Measurements from ENCODE around the gene ZDHHC14.

Gene ZDHHC14

GRCh38 chr6:157537556-157537955, 156.6 kb downstream of the ZDHHC14 start:
- DNase-seq, result no peak

- no peak for DNase-seq
Measured at GRCh38 chr6:157538168-157538567, 157.2 kb downstream of the ZDHHC14 start.

- no peak for DNase-seq
Measured at GRCh38 chr6:157538698-157539097, 157.7 kb downstream of the ZDHHC14 start.

GRCh38 chr6:157539421-157539822, 158.4 kb downstream of the ZDHHC14 start:
- no peak for DNase-seq

GRCh38 chr6:157539900-157540752, 159.1 kb downstream of the ZDHHC14 start:
- DNase-seq, result no peak

- DNase-seq, result no peak
Measured at GRCh38 chr6:157541618-157542413, 160.8 kb downstream of the ZDHHC14 start.

- no peak for DNase-seq
Measured at GRCh38 chr6:157542414-157543160, 161.6 kb downstream of the ZDHHC14 start.

- DNase-seq, result no peak
Measured at GRCh38 chr6:157546321-157546720, 165.3 kb downstream of the ZDHHC14 start.

- no peak for DNase-seq
Measured at GRCh38 chr6:157547112-157547511, 166.1 kb downstream of the ZDHHC14 start.

GRCh38 chr6:157548635-157549467, 167.9 kb downstream of the ZDHHC14 start:
- DNase-seq, result no peak

GRCh38 chr6:157549468-157549745, 168.4 kb downstream of the ZDHHC14 start:
- no peak for DNase-seq

- no peak for DNase-seq
Measured at GRCh38 chr6:157550114-157550989, 169.4 kb downstream of the ZDHHC14 start.

- no peak for DNase-seq
Measured at GRCh38 chr6:157551041-157551832, 170.2 kb downstream of the ZDHHC14 start.

- DNase-seq, result no peak
Measured at GRCh38 chr6:157552081-157552747, 171.2 kb downstream of the ZDHHC14 start.

- no peak for DNase-seq
Measured at GRCh38 chr6:157552820-157553485, 172.0 kb downstream of the ZDHHC14 start.

GRCh38 chr6:157554747-157555146, 173.8 kb downstream of the ZDHHC14 start:
- DNase-seq, result no peak

- no peak for DNase-seq
Measured at GRCh38 chr6:157555455-157556143, 174.6 kb downstream of the ZDHHC14 start.

GRCh38 chr6:157556144-157556645, 175.2 kb downstream of the ZDHHC14 start:
- no peak for DNase-seq
